ENCODE measurements around the gene NEU4. TPM values are rescaled to one million over a fixed set of nuclear protein-coding genes. Genes with fewer than 3 reads are reported as not detected.

The NEU4 gene
- total and polyA plus RNA-seq, 2 donors from 2014 or later: 0.76 to 2.8 TPM

DNA sequence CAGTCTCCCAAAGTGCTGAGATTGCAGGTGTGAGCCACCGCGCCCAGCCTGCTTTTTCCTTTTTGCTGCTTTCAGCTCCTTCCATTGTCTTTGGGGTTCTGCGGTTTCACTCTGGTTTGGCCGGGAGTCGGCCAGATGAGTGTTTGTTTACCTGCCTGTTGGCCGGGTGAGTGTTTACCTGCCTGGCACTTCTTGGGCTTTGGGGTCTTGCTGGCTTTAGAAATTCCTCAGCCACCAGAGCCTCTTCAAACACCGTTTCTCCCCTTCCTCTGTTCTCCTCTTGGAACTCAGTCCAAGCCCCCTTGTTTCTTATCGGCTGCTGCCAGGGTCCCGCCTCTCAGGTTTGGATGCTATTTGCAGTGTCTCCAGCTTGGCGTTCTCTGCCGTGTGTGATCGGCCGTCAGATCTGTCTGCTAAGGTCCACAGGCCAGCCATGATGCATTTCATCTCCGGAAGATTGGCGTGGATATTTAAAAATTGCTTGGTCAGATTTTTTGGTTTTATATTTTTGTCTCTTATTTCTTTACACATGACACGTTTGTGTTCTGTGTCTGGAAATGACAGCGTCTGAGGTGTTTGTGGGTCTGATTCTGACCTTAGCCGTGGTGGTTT, 46.6 kb upstream of the NEU4 start:
- Histone ChIP-seq H3K9me3 (ENCODE audit: control insufficient read depth in 2 of 3, insufficient read depth in 1 of 3, low read length in 3 of 3) (no peaks in the 10 kb centered on the region), H3K27me3 (ENCODE audit: control insufficient read depth, insufficient read depth, low read length) (no peaks in the 10 kb centered on the region), H3K4me3 (ENCODE audit: low read length in 3 of 3) (no peak overlapping the region), H3K27ac (ENCODE audit: low read depth in 2 of 2, low read length in 2 of 2) (no peak overlapping the region), H3K9ac (ENCODE audit: low read length in 3 of 3) (no peak overlapping the region), H3K36me3 (ENCODE audit: control insufficient read depth in 2 of 3, insufficient read depth in 3 of 3, low read length in 3 of 3) (peaks cover 0 to 23% (median 2%) of the 10 kb centered on the region in 3 donors), H3K4me1 (ENCODE audit: control insufficient read depth in 2 of 3, insufficient read depth in 2 of 3, low read depth in 1 of 3, low read length in 3 of 3) (peaks cover 0 to 7% (median 0%) of the 10 kb centered on the region in 3 donors)
- TF ChIP-seq CTCF (IDR thresholded peaks at IDR 0.05; ENCODE audit: borderline replicate concordance, extremely low read depth, insufficient read depth): no peak
- peak in 1 of 5 donors; percentile 24 for DNase-seq
- intact Hi-C loops (cut with DNase I): no loop called here
- FAIRE-seq: no peak

DNA sequence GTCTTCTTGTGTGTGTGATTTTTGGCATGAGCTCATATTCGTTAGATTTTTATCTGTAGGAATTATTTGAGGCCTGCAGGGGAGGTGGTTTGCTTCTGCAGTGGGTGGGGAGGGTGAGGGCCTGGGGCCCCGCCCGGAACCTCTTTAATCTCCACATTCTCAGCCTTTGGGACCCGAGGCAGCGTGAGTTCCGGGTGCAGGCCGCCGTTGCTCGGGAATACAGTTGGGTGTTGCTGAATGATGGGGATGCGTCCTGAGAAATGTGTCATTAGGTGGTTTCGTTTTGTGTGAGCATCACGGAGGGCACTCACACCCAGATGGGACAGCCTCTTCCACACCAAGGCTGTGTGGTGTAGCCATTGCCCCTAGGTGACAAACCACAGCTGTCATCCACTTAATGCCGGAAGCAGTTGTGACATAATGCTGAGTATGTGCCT, 46.0 kb upstream of the NEU4 start:
- no peak overlapping the region for H3K9ac ChIP-seq (ENCODE audit: low read length in 3 of 3)
- TF ChIP-seq CTCF (IDR thresholded peaks at IDR 0.05; ENCODE audit: borderline replicate concordance, extremely low read depth, insufficient read depth): no peak
- intact Hi-C loops (cut with DNase I): no loop called here
- H3K36me3 ChIP-seq (ENCODE audit: control insufficient read depth in 2 of 3, insufficient read depth in 3 of 3, low read length in 3 of 3): peaks cover 0 to 21% (median 2%) of the 10 kb centered on the region in 3 donors
- no peak overlapping the region for H3K27ac ChIP-seq (ENCODE audit: low read depth in 2 of 2, low read length in 2 of 2)
- DNase-seq (peak in 1 of 5 donors; percentile 31), FAIRE-seq (no peak)
- no peaks in the 10 kb centered on the region for H3K9me3 ChIP-seq (ENCODE audit: control insufficient read depth in 2 of 3, insufficient read depth in 1 of 3, low read length in 3 of 3)
- no peaks in the 10 kb centered on the region for H3K27me3 ChIP-seq (ENCODE audit: control insufficient read depth, insufficient read depth, low read length)
- H3K4me1 ChIP-seq (ENCODE audit: control insufficient read depth in 2 of 3, insufficient read depth in 2 of 3, low read depth in 1 of 3, low read length in 3 of 3): peaks cover 0 to 7% (median 0%) of the 10 kb centered on the region in 3 donors
- no peak overlapping the region for H3K4me3 ChIP-seq (ENCODE audit: low read length in 3 of 3)

DNA sequence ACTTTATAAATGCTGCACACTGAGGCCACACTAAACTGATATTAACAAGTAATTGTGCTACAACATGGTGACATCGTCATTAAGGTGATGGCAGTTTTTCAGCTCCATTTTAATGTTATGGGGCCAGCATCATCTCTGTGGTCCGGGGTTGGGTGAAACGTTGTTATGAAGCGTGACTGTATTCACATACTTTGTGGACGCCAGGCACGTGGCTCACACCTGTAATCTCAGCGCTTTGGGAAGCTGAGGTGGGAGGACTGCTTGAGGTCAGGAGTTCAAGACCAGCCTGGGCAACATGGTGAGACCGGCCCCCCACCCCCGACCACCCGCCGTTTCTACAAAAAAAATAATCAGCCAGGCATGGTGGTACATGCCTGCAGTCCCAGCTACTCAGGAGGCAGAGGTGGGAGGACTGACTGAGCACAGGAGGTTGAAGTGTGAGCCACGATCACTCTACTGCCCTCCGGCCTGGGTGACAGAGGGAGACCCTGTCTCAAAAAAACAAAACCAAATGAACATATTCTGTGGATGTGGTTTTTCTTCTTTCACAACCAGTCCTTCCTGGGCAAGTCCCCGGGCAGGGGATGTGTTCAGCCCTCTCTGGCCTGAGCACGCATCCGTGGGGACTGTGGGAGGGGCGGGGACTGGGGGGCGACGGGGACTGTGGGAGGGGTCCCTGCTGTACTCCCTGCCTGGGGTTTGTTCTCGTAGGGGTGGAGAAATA, 45.3 kb upstream of the NEU4 start:
- intact Hi-C loops (cut with DNase I): no loop called here
- no peak overlapping the region for H3K4me3 ChIP-seq (ENCODE audit: low read length in 3 of 3)
- DNase-seq (peak in 1 of 5 donors; percentile 52), FAIRE-seq (no peak)
- H3K9ac ChIP-seq (ENCODE audit: low read length in 3 of 3): no peak overlapping the region
- no peak overlapping the region for H3K27ac ChIP-seq (ENCODE audit: low read depth in 2 of 2, low read length in 2 of 2)
- no peak for TF ChIP-seq CTCF (IDR thresholded peaks at IDR 0.05; ENCODE audit: borderline replicate concordance, extremely low read depth, insufficient read depth)
- H3K36me3 ChIP-seq (ENCODE audit: control insufficient read depth in 2 of 3, insufficient read depth in 3 of 3, low read length in 3 of 3): peaks cover 0 to 16% (median 2%) of the 10 kb centered on the region in 3 donors
- H3K27me3 ChIP-seq (ENCODE audit: control insufficient read depth, insufficient read depth, low read length): no peaks in the 10 kb centered on the region
- no peaks in the 10 kb centered on the region for H3K9me3 ChIP-seq (ENCODE audit: control insufficient read depth in 2 of 3, insufficient read depth in 1 of 3, low read length in 3 of 3)
- H3K4me1 ChIP-seq (ENCODE audit: control insufficient read depth in 2 of 3, insufficient read depth in 2 of 3, low read depth in 1 of 3, low read length in 3 of 3): peaks cover 0 to 6% (median 0%) of the 10 kb centered on the region in 3 donors

Data from kidney (tissue), 14 donors.